ENCODE data around the gene OCA2.

DNA sequence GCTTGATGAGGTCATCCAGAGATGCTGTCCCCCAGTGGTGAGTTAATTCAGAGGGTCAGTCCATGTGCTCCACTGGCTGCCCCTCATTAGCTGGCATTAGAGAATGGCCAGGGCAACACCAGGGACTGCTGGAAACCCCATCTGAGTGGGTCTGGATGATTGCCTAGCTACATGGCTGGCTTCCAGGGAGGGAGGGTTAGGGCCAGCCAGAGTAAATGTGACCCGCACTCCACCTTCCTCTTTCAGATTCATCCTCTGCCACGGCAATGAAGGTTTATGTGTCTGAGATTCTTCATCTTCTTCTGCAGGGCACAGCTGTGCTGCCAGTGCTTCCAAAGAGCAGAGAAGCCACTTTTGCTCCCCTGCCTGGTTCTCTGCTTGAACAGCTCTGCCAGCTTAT is 391.9 kb downstream of the OCA2 start:
- TF ChIP-seq, protein P1, sequence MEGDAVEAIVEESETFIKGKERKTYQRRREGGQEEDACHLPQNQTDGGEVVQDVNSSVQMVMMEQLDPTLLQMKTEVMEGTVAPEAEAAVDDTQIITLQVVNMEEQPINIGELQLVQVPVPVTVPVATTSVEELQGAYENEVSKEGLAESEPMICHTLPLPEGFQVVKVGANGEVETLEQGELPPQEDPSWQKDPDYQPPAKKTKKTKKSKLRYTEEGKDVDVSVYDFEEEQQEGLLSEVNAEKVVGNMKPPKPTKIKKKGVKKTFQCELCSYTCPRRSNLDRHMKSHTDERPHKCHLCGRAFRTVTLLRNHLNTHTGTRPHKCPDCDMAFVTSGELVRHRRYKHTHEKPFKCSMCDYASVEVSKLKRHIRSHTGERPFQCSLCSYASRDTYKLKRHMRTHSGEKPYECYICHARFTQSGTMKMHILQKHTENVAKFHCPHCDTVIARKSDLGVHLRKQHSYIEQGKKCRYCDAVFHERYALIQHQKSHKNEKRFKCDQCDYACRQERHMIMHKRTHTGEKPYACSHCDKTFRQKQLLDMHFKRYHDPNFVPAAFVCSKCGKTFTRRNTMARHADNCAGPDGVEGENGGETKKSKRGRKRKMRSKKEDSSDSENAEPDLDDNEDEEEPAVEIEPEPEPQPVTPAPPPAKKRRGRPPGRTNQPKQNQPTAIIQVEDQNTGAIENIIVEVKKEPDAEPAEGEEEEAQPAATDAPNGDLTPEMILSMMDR (IDR thresholded peaks at IDR 0.05; ENCODE audit: low read length), result no peak
- no peak for TF ChIP-seq EZH2 (IDR thresholded peaks at IDR 0.05; ENCODE audit: borderline replicate concordance, low read length)
